SJSA1 (cell line): ENCODE data around the gene SHB. TPM values are rescaled to one million over a fixed set of nuclear protein-coding genes. Genes with fewer than 3 reads are reported as not detected.
"Not testable (repeated sequence)": the region's sequence is repeated elsewhere in the genome, so short reads cannot be mapped to it uniquely, and the experiment has no call there.

Source experiments
- DNase-seq, 2 experiments: peaks; one replicate each; pipeline ENCODE4 v3.0.0-alpha.2; 2015 to 2020; ENCODE audit warnings: low spot score in 2 of 2, low read depth in 1 of 2
- H3K27ac ChIP-seq: fragments of 250-450 bp; sonication (Bioruptor Pico); 2 replicates; pipeline ENCODE4 v1.5.1; 2020; ENCODE audit warnings: mild to moderate bottlenecking, moderate library complexity
- H3K27me3 ChIP-seq: fragments of 250-450 bp; sonication (Bioruptor Pico); replicated peaks from 2 replicates; pipeline ENCODE4 v1.5.1; 2020; ENCODE audit warnings: mild to moderate bottlenecking, moderate library complexity
- H3K36me3 ChIP-seq: fragments of 250-450 bp; sonication (Bioruptor Pico); 2 replicates; pipeline ENCODE4 v1.5.1; 2020; ENCODE audit warnings: mild to moderate bottlenecking
- H3K4me1 ChIP-seq: fragments of 250-450 bp; sonication (Bioruptor Pico); replicated peaks from 2 replicates; pipeline ENCODE4 v1.6.1; 2021; ENCODE audit warnings: mild to moderate bottlenecking
- H3K4me3 ChIP-seq: fragments of 250-450 bp; sonication (Bioruptor Pico); 2 replicates; pipeline ENCODE4 v1.5.1; 2020; ENCODE audit warnings: mild to moderate bottlenecking
- H3K9me3 ChIP-seq: fragments of 250-450 bp; sonication (Bioruptor Pico); replicated peaks from 2 replicates; pipeline ENCODE4 v1.5.1; 2020; ENCODE audit warnings: mild to moderate bottlenecking
- total RNA-seq: library from RNA; depleted of rRNA; stranded (reverse); fragments of >200 nt; shearing (Covaris generic); gene quantifications from 2 replicates; pipeline ENCODE4 v1.2.3, GENCODE V29; 2014

The SHB gene
- total RNA-seq, 1 experiment from 2014 or later = 19.3 TPM

- DNase-seq = no peak
- Histone ChIP-seq H3K27ac (no peak overlapping the region), H3K4me3 (no peak overlapping the region), H3K4me1 (peaks cover 5% of the 10 kb centered on the region), H3K36me3 (peaks cover 4% of the 10 kb centered on the region), H3K27me3 (no peaks in the 10 kb centered on the region), H3K9me3 (no peaks in the 10 kb centered on the region)
Observed at GRCh38 chr9:37911271-37911681, 157.8 kb downstream of the SHB start.

- no peak overlapping the region for H3K27ac ChIP-seq
- no peak overlapping the region for H3K4me3 ChIP-seq
- no peaks in the 10 kb centered on the region for H3K27me3 ChIP-seq
- DNase-seq = no peak
- H3K36me3 ChIP-seq = peaks cover 4% of the 10 kb centered on the region
- no peaks in the 10 kb centered on the region for H3K9me3 ChIP-seq
- peaks cover 5% of the 10 kb centered on the region for H3K4me1 ChIP-seq
Observed at GRCh38 chr9:37910271-37910670, 158.8 kb downstream of the SHB start.

DNA sequence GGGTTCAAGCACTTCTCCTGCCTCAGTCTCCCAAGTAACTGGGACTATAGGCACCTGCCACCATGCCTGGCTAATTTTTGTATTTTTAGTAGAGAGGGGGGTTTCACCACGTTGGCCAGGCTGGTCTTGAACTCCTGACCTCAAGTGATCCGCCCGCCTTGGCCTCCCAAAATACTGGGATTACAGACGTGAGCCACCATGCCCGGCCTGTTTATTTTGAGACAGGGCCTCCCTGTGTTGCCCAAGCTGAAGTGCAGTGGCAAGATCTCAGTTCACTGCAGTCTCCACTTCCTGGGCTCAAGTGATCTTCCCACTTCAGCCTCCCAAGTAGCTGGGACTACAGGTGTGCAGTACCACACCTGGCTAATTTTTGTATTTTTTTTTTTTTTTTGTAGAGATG lies 159.2 kb downstream of the SHB start:
- not testable (repeated sequence) for H3K36me3 ChIP-seq, H3K27me3 ChIP-seq, DNase-seq, H3K27ac ChIP-seq, H3K4me3 ChIP-seq, H3K9me3 ChIP-seq, H3K4me1 ChIP-seq

- Histone ChIP-seq H3K4me1 (peaks cover 8% of the 10 kb centered on the region), H3K4me3 (no peak overlapping the region), H3K27ac (no peak overlapping the region), H3K36me3 (peaks cover 4% of the 10 kb centered on the region), H3K9me3 (no peaks in the 10 kb centered on the region), H3K27me3 (no peaks in the 10 kb centered on the region)
- no peak for DNase-seq
Observed at GRCh38 chr9:37909326-37909725, 159.7 kb downstream of the SHB start.

DNA sequence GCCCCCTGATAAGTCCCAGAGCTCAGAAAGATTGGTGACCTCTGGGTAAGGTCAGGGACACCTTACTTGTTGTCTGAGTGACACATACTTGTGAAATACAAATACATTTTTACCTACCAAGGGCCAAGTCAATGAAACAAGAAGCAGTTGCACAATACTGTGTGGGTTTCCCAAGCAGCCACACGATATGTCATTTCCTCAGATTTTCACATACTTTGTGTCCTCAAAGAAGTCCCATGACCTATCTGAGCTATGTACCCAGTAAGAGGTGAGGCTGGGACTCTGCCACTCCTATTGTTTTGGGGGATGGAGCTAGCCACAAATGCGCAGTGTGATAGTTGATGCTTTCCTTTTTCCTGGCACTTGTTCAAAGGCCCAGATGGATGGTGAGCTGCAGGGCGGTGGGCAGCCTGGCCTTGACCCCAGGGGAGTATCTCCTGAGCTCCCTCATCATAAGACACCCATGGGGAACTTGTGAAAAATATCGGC lies 160.3 kb downstream of the SHB start:
- no peak overlapping the region for H3K4me3 ChIP-seq
- peaks cover 6% of the 10 kb centered on the region for H3K4me1 ChIP-seq
- no peaks in the 10 kb centered on the region for H3K27me3 ChIP-seq
- no peak for DNase-seq
- H3K27ac ChIP-seq = no peak overlapping the region
- peaks cover 3% of the 10 kb centered on the region for H3K36me3 ChIP-seq
- H3K9me3 ChIP-seq = no peaks in the 10 kb centered on the region

- Histone ChIP-seq H3K4me1 (peaks cover 4% of the 10 kb centered on the region; the same call in 1 of the 2 replicates), H3K27ac (no peak overlapping the region), H3K9me3 (no peaks in the 10 kb centered on the region), H3K27me3 (no peaks in the 10 kb centered on the region), H3K4me3 (no peak overlapping the region), H3K36me3 (peaks cover 3% of the 10 kb centered on the region)
- DNase-seq = no peak
Observed at GRCh38 chr9:37908283-37908682, 160.7 kb downstream of the SHB start.

- no peak overlapping the region for H3K4me3 ChIP-seq
- DNase-seq = no peak
- H3K27ac ChIP-seq = no peak overlapping the region
- H3K9me3 ChIP-seq = no peaks in the 10 kb centered on the region
- peaks cover 3% of the 10 kb centered on the region; the same call in 1 of the 2 replicates for H3K36me3 ChIP-seq
- H3K27me3 ChIP-seq = no peaks in the 10 kb centered on the region
- H3K4me1 ChIP-seq = peaks cover 12% of the 10 kb centered on the region
Observed at GRCh38 chr9:37906312-37907239, 162.5 kb downstream of the SHB start.

DNA sequence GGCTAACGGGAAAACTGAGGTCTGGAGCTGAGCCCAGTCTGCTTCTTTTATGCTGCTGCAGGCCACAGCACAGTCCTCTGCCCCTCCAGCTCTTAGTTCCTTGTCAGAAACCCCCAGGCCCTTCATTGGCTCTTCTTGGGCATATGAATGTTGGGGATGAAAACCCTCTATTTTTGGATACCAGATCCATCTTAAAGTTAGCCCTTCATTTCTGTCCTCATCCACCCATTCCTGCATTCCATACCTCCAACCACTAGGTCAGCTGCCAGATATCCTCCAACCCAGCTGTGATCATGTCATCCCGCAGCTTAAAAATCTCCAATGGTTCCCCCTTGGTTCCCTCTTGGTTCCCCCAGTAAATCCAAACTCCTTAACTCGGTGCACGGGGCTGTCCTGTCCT lies 163.3 kb downstream of the SHB start:
- H3K36me3 ChIP-seq = peaks cover 3% of the 10 kb centered on the region; the same call in 1 of the 2 replicates
- H3K4me1 ChIP-seq = peaks cover 12% of the 10 kb centered on the region
- H3K27me3 ChIP-seq = no peaks in the 10 kb centered on the region
- no peaks in the 10 kb centered on the region for H3K9me3 ChIP-seq
- H3K27ac ChIP-seq = no peak overlapping the region
- H3K4me3 ChIP-seq = no peak overlapping the region
- no peak for DNase-seq

GRCh38 chr9:37905131-37905505 lies 163.9 kb downstream of the SHB start:
- Histone ChIP-seq H3K36me3 (peaks cover 3% of the 10 kb centered on the region; the same call in 1 of the 2 replicates), H3K4me1 (peaks cover 12% of the 10 kb centered on the region), H3K9me3 (no peaks in the 10 kb centered on the region), H3K27ac (no peak overlapping the region), H3K4me3 (no peak overlapping the region), H3K27me3 (no peaks in the 10 kb centered on the region)
- no peak for DNase-seq

DNA sequence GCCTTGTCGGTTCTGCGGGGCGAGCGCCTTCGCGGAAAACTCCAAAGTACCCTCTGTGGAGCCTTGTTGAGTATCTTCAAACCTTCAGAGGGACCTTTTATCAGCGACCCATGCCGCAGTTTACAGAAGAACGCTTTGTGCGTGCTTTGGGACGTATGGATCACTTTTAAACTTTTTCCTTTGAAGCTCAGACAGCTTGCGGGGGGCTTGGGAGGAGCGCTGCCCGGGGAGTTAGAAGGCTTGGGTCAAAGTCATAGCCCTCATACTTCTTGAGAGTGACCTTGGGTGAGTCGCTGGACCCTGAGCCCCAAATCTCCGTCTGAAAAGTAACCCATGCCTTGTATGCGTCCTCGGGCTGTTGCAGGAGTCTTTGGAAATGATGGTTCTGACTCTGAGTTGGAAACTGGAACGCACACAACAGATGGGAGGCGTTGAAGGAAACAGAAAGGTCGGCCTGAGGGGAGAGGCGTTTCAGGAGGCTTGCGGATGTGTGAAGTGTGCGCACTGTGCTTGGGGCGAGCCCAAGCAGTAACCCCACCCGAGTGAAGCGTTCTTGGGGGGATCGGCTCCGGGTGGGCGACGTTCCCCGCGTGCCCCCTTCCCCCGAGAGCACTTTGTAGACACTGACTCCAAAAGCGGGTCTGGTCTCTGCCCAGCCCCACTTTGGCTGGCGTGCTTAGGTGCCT lies 164.4 kb downstream of the SHB start:
- H3K9me3 ChIP-seq = no peaks in the 10 kb centered on the region

DNA sequence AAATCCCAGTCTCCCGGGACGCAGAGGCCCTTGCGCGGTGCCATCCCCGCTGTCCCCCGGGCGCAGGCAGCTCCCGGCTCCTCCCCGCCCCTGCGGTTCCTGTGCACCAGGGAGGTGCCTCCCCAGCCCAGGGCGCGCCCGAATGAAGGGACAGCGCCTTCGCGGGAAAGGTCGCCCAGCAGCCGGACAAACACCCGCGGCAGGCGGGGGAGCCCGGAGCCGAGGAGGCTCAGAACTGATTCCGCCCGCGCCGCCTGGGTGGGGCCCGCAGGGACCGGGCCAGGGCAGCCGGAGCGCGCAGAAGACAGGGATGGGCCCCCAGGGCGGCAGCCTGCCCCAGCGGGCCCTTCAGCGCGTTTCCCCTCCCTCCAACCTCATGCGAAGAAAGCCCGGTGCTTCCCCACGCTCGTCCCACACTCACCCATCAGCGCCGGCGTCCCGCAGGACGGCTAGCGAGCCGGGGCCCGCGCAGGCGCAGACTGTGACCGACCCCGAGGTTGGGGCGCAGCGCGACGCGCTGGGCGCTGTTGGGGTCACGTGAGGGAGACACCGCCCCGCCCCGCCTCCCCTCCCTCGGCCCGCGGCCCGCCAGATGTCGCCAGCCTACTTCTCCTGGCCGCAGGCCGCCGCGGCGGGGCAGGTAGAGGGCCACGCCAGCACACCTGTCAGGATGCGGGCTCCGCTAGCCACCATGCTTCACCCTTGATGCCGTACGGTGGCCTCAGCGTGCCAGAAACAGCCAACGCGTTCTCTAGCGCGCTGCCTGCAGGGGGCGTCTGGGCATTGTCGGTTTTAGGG lies 165.2 kb downstream of the SHB start, which contains the start of gene SLC25A51:
Gene SLC25A51, minus strand, starts transcription at position 481 of the 798 bp plus-strand sequence. CDS start 15,577 bp downstream, outside the sequence.
- H3K4me1 ChIP-seq = peaks cover 12% of the 10 kb centered on the region
- H3K36me3 ChIP-seq = peaks cover 5% of the 10 kb centered on the region
- H3K4me3 ChIP-seq = peak within 1 kb of the TSS; percentile 87
- no peaks in the 10 kb centered on the region for H3K9me3 ChIP-seq
- peak; percentile 79 to 82 for DNase-seq
- H3K27ac ChIP-seq = peak within 1 kb of the TSS; percentile 45
- H3K27me3 ChIP-seq = no peaks in the 10 kb centered on the region

More for the DNA sequence above, 164.4 kb downstream of the SHB start:
- peaks cover 3% of the 10 kb centered on the region; the same call in 1 of the 2 replicates for H3K36me3 ChIP-seq
- no peak for DNase-seq
- peak overlapping the region; percentile 45; the same call in 1 of the 2 replicates for H3K27ac ChIP-seq
- peak overlapping the region; percentile 87 for H3K4me3 ChIP-seq
- H3K27me3 ChIP-seq = no peaks in the 10 kb centered on the region
- H3K4me1 ChIP-seq = peaks cover 12% of the 10 kb centered on the region

DNA sequence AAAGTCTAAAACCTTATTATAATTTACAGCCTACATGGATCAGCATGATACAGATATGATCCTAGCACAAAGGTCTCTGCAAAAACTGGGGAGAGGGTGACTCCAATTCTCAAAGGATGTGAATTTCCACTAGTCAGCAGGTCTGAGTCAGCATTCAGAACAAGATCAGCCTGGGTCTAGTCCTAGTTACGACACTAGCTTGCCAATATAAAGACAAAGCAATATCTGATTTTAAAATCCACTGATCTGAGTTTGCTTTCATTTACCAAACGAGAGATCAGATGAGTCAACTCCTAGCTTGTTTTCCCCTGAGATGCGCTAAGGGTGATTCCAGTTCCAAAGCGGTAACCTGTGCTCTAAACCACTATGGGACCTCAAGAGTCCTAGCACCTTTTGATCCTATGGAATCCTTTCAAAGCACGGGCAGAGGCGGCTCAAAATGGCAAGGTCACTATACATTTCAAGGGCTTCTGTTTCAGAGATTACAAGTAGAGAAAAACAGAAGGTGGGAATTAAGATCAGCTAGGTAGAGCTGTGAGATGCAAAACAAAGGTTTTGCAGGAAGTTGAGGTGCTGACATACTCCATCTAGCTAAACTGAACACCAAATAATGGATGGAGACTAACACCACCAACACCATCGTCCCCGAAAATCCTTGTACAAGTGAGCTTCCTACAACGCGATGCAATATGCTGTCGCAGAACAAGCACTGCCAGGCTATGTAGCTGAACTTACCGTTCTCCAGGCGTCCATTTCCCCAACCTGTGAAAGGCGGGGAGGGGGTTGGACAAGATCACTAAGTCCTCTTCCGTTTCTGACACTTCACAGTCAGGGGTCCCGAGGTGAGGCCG lies 166.0 kb downstream of the SHB start:
- no peak overlapping the region for H3K27ac ChIP-seq
- peaks cover 6% of the 10 kb centered on the region for H3K36me3 ChIP-seq
- peaks cover 12% of the 10 kb centered on the region for H3K4me1 ChIP-seq
- H3K9me3 ChIP-seq = no peaks in the 10 kb centered on the region
- H3K4me3 ChIP-seq = peak overlapping the region; percentile 87
- no peak for DNase-seq
- no peaks in the 10 kb centered on the region for H3K27me3 ChIP-seq
